HCT116 (cell line): ENCODE measurements around the gene KIAA1755. TPM values are rescaled to one million over a fixed set of nuclear protein-coding genes. Genes with fewer than 3 reads are reported as not detected.

ENCODE experiments used
- ATAC-seq: fragments of 200-7000 bp; cut with Tn5 transposase; 2 replicates; pipeline ENCODE4 v1.9.1; 2020; ENCODE audit warnings: mild to moderate bottlenecking, moderate library complexity
- BruUV-seq: library from RNA; stranded (reverse); fragments of 400-500 nt; replicated peaks from 2 replicates; lab custom pipeline; 2021; lab: Mats Ljungman, UMichigan
- CTCF ChIA-PET: fragments of 300-600 bp; sonication (Branson Sonifier 250); formaldehyde crosslinking; loops from one replicate; lab custom pipeline; 2021; ENCODE audit warnings: antibody characterized with exemption; lab: Charles Lee
- POLR2A ChIA-PET: fragments of 300-600, 350-600 bp; sonication (Branson Sonifier 250); formaldehyde crosslinking; loops from one replicate; lab custom pipeline; 2021; ENCODE audit warnings: antibody characterized with exemption; lab: Charles Lee
- RAD21 ChIA-PET, 2 experiments: fragments of 300-600 bp; sonication (Branson Sonifier 250); formaldehyde crosslinking; loops; one replicate each; lab custom pipeline; 2023; ENCODE audit warnings: low total read pairs in 2 of 2; ENCODE audit not compliant: uncharacterized antibody in 2 of 2, unreplicated experiment in 2 of 2, low non-redundant PET in 1 of 2; lab: Charles Lee
- DNase-seq: peaks from one replicate; pipeline ENCODE4 v3.0.0-alpha.2; 2010; ENCODE audit warnings: low read depth, low spot score
- H2AFZ ChIP-seq: fragments of 200-600 bp; shearing (Covaris generic), sonication (generic); 2 replicates; pipeline ENCODE4 v1.6.1; 2017; ENCODE audit warnings: low read depth, mixed run types, mixed read lengths, antibody characterized with exemption, low read length; ENCODE audit not compliant: poor library complexity, severe bottlenecking
- H3K27ac ChIP-seq: 2 replicates; pipeline ENCODE4 v1.5.1; 2012; ENCODE audit warnings: low read depth, low read length
- H3K27me3 ChIP-seq: fragments of 200-600 bp; sonication (generic); 2 replicates; pipeline ENCODE4 v1.6.1; 2016; ENCODE audit warnings: mixed run types, low read length, mixed read lengths; ENCODE audit not compliant: insufficient read depth
- H3K36me3 ChIP-seq, 2 experiments: fragments of 200-500 bp in 1 of 2; fragments of 200-600 bp in 1 of 2; sonication (Bioruptor generic) in 1 of 2; sonication (generic) in 1 of 2; 2 replicates each; pipeline versions ENCODE4 v1.5.1 to v1.6.1; 2014 to 2016; ENCODE audit warnings: low read length in 2 of 2, inconsistent platforms in 1 of 2, mixed read lengths in 1 of 2, mixed run types in 1 of 2; ENCODE audit not compliant: insufficient read depth in 2 of 2, control insufficient read depth in 1 of 2
- H3K4me1 ChIP-seq, 2 experiments: fragments of 200-600 bp in 1 of 2; sonication (generic) in 1 of 2; 2 replicates each; pipeline versions ENCODE4 v1.5.1 to v1.6.1; 2012 to 2017; ENCODE audit warnings: low read length in 2 of 2, inconsistent platforms in 1 of 2, mild to moderate bottlenecking in 1 of 2, mixed read lengths in 1 of 2, mixed run types in 1 of 2, moderate library complexity in 1 of 2; ENCODE audit not compliant: insufficient read depth in 2 of 2, control insufficient read depth in 1 of 2
- H3K4me2 ChIP-seq: fragments of 200-600 bp; sonication (generic); 2 replicates; pipeline ENCODE4 v1.6.1; 2017; ENCODE audit warnings: mixed run types, low read length, mixed read lengths
- H3K4me3 ChIP-seq, 2 experiments: fragments of 200-600 bp in 1 of 2; sonication (generic) in 1 of 2; replicated peaks in 1 of 2; 2 replicates each; pipeline ENCODE4 v1.5.1; 2011 to 2016; ENCODE audit warnings: low read length in 2 of 2, control low read depth in 1 of 2, low read depth in 1 of 2, mild to moderate bottlenecking in 1 of 2, mixed read lengths in 1 of 2, mixed run types in 1 of 2
- H3K79me2 ChIP-seq: fragments of 200-600 bp; sonication (generic); 2 replicates; pipeline ENCODE4 v1.6.1; 2017; ENCODE audit warnings: mild to moderate bottlenecking, mixed run types, low read length, moderate library complexity, mixed read lengths; ENCODE audit not compliant: insufficient read depth
- H3K9ac ChIP-seq: fragments of 200-600 bp; sonication (generic); 2 replicates; pipeline ENCODE4 v1.6.1; 2016; ENCODE audit warnings: low read length, mixed read lengths
- H3K9me2 ChIP-seq: fragments of 200-600 bp; sonication (generic), shearing (Covaris generic); 2 replicates; pipeline ENCODE4 v1.6.1; 2017; ENCODE audit warnings: mixed run types, mild to moderate bottlenecking, moderate library complexity; ENCODE audit not compliant: insufficient read depth
- H3K9me3 ChIP-seq, 2 experiments: fragments of 200-500 bp in 1 of 2; fragments of 200-600 bp in 1 of 2; sonication (Bioruptor generic) in 1 of 2; sonication (generic) in 1 of 2; 2 replicates each; pipeline ENCODE4 v1.6.1; 2014 to 2017; ENCODE audit warnings: low read length in 2 of 2, mixed read lengths in 2 of 2, inconsistent platforms in 1 of 2, low read depth in 1 of 2, mild to moderate bottlenecking in 1 of 2, mixed run types in 1 of 2, moderate library complexity in 1 of 2; ENCODE audit not compliant: control insufficient read depth in 1 of 2, insufficient read depth in 1 of 2
- H4K20me1 ChIP-seq: fragments of 200-600 bp; sonication (generic), shearing (Covaris generic); 2 replicates; pipeline ENCODE4 v1.6.1; 2017; ENCODE audit warnings: mixed run types, mild to moderate bottlenecking, moderate library complexity; ENCODE audit not compliant: insufficient read depth
- CBX3 ChIP-seq: IDR thresholded peaks from 2 replicates; pipeline ENCODE4 v1.6.1; 2012; ENCODE audit warnings: low read depth
- CEBPB ChIP-seq: IDR thresholded peaks from 2 replicates; pipeline ENCODE4 v1.6.1; 2012; ENCODE audit warnings: low read depth
- EGR1 ChIP-seq: IDR thresholded peaks from 2 replicates; pipeline ENCODE4 v1.6.1; 2012; ENCODE audit warnings: low read depth
- EZH2 ChIP-seq: fragments of 200-600 bp; sonication (generic); IDR thresholded peaks from 2 replicates; pipeline ENCODE4 v1.6.1; 2017; ENCODE audit warnings: antibody characterized with exemption, mixed run types
- EZH2phosphoT487 ChIP-seq: fragments of 200-600 bp; IDR thresholded peaks from 2 replicates; pipeline ENCODE4 v1.6.1; 2018; ENCODE audit warnings: antibody characterized with exemption, borderline replicate concordance
- FOSL1 ChIP-seq: IDR thresholded peaks from 2 replicates; pipeline ENCODE4 v1.6.1; 2012; ENCODE audit warnings: low read depth
- JUND ChIP-seq: IDR thresholded peaks from 2 replicates; pipeline ENCODE4 v1.6.1; 2012
- POLR2A ChIP-seq: IDR thresholded peaks from 2 replicates; pipeline ENCODE4 v1.7.0; 2011; ENCODE audit warnings: borderline replicate concordance; ENCODE audit not compliant: insufficient read depth, insufficient read length; ENCODE audit errors: extremely low read depth
- POLR2AphosphoS5 ChIP-seq: IDR thresholded peaks from 2 replicates; pipeline ENCODE4 v1.6.1; 2011; ENCODE audit warnings: mild to moderate bottlenecking, low read depth, low read length, moderate library complexity
- RAD21 ChIP-seq: IDR thresholded peaks from 2 replicates; pipeline ENCODE4 v1.6.1; 2012; ENCODE audit warnings: low read depth, mild to moderate bottlenecking
- SIN3A ChIP-seq: IDR thresholded peaks from 2 replicates; pipeline ENCODE4 v1.6.1; 2012; ENCODE audit warnings: low read depth
- SP1 ChIP-seq: IDR thresholded peaks from 2 replicates; pipeline ENCODE4 v1.6.1; 2012; ENCODE audit warnings: low read depth
- TCF7L2 ChIP-seq: IDR thresholded peaks from 2 replicates; pipeline ENCODE4 v1.7.0; 2011; ENCODE audit warnings: borderline replicate concordance, inconsistent platforms; ENCODE audit not compliant: insufficient read depth, insufficient read length; ENCODE audit errors: extremely low read depth
- YY1 ChIP-seq: IDR thresholded peaks from 2 replicates; pipeline ENCODE4 v1.6.1; 2011; ENCODE audit warnings: low read length, low read depth, moderate library complexity, mild to moderate bottlenecking; ENCODE audit not compliant: insufficient replicate concordance; ENCODE audit errors: extremely low read depth
- ZFX ChIP-seq: fragments of 450-650 bp; IDR thresholded peaks from 2 replicates; pipeline ENCODE4 v1.6.1; 2017
- ZNF274 ChIP-seq: fragments of 200-500 bp; sonication (Bioruptor generic); IDR thresholded peaks from 2 replicates; pipeline ENCODE4 v1.6.1; 2014; ENCODE audit warnings: mild to moderate bottlenecking, low read depth, low read length, inconsistent platforms
- intact Hi-C: fragments of 100-400 bp; cut with micrococcal nuclease; formaldehyde crosslinking; loops from 2 replicates; pipeline ENCODE4 v1.10.0; 2022
- total RNA-seq: library from RNA; stranded (reverse); gene quantifications from one replicate; pipeline ENCODE4 v1.2.1, GENCODE V29; 2021; ENCODE audit not compliant: unreplicated experiment
- TF ChIP-seq, protein P1 (sequence below): IDR thresholded peaks from 2 replicates; pipeline ENCODE4 v1.6.1; 2012
- TF ChIP-seq, protein P2 (sequence below): IDR thresholded peaks from 2 replicates; pipeline ENCODE4 v1.6.1; 2011; ENCODE audit warnings: mild to moderate bottlenecking, low read length, moderate library complexity; ENCODE audit not compliant: insufficient replicate concordance; ENCODE audit errors: extremely low read depth
- TF ChIP-seq, protein P3 (sequence below): IDR thresholded peaks from 2 replicates; pipeline ENCODE4 v1.6.1; 2012; ENCODE audit warnings: low read depth
- TF ChIP-seq, protein P4 (sequence below): IDR thresholded peaks from 2 replicates; pipeline ENCODE4 v1.6.1; 2012

Gene KIAA1755
- total RNA-seq, 1 experiment from 2014 or later: not detected

DNA sequence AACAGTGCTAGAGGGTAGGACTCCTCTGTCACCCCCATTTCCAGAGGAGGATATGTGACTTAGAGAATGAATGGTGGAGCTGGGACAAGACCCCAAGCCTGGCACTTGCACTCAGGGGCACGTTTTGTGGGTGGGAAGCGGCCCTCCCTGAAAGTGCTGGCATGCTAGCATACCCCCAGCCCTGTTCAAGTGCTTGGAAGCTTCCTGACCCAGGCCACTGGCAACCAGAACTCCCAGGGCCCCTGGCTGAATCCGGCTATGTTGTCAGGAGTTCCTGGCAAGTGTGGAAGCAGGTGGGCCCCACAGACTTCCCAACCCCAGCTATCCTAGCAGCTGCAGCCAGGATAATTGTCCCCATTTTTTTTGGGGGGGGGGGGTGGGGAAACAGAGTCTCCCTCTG is 59.9 kb downstream of the KIAA1755 start (continued):
- no peak for TF ChIP-seq SIN3A
- TF ChIP-seq EGR1: no peak
- TF ChIP-seq CEBPB: no peak
- no peak for TF ChIP-seq SP1

DNA sequence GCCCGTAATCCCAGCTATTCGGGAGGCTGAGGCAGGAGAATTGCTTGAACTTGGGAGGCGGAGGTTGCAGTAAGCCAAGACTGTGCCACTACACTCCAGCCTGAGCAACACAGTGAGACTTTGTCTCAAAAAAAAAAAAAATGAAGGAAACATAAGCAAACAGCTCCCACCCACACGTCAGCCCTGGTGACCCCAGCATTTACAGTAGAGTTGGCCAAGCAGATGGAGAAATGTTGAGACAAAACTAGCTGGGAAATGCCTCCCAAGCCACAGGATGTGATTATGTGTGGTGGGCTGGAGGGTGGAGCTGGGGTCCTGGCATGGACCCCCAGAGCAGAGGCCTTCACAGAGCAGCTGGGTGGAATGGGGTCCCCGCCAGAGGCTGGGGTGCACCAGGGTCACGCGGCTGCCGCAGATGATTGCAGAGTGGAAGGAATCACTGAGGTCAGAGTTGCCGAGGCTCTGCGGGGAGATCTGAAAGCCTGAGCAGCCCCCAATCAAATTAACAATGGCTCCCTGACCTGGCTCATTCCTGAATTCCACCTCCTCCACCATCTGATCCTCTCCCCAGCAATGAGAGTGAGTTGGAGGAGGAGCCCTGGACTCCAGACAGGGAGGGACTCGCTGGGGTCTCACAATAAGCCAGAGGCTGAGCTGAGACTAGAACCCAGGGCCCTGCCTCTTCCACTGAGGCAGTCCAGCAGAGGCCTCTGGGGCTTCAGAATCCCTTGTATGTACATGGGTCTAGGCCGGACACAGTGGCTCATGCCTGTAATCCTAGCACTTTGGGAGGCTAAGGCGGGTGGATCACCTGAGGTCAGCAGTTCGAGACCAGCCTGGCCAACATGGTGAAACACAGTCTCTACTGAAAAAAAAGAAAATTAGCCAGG is 60.8 kb downstream of the KIAA1755 start:
- ChIA-PET CTCF (no interaction called here), POLR2A (no interaction called here), RAD21 (no interaction called here)
- Histone ChIP-seq H4K20me1 (no peaks in the 10 kb centered on the region), H3K27ac (no peak overlapping the region), H3K9me3 (no peaks in the 10 kb centered on the region), H3K9ac (no peak overlapping the region), H3K9me2 (no peaks in the 10 kb centered on the region), H3K4me3 (no peak overlapping the region), H2AFZ (no peak overlapping the region), H3K4me1 (peaks cover 0 to 13% of the 10 kb centered on the region in 2 experiments; a peak in 2 of 4 replicates), H3K36me3 (no peaks in the 10 kb centered on the region), H3K79me2 (no peaks in the 10 kb centered on the region), H3K27me3 (no peaks in the 10 kb centered on the region), H3K4me2 (no peak overlapping the region)
- DNase-seq (no peak), ATAC-seq (no peak)
- TF ChIP-seq, protein P1, sequence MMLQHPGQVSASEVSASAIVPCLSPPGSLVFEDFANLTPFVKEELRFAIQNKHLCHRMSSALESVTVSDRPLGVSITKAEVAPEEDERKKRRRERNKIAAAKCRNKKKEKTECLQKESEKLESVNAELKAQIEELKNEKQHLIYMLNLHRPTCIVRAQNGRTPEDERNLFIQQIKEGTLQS: no peak
- TF ChIP-seq, protein P2, sequence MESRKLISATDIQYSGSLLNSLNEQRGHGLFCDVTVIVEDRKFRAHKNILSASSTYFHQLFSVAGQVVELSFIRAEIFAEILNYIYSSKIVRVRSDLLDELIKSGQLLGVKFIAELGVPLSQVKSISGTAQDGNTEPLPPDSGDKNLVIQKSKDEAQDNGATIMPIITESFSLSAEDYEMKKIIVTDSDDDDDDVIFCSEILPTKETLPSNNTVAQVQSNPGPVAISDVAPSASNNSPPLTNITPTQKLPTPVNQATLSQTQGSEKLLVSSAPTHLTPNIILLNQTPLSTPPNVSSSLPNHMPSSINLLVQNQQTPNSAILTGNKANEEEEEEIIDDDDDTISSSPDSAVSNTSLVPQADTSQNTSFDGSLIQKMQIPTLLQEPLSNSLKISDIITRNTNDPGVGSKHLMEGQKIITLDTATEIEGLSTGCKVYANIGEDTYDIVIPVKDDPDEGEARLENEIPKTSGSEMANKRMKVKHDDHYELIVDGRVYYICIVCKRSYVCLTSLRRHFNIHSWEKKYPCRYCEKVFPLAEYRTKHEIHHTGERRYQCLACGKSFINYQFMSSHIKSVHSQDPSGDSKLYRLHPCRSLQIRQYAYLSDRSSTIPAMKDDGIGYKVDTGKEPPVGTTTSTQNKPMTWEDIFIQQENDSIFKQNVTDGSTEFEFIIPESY: no peak
- TF ChIP-seq EGR1 (no peak), CBX3 (no peak), TCF7L2 (no peak), SIN3A (no peak), RAD21 (no peak), ZFX (no peak), CEBPB (no peak), EZH2phosphoT487 (no peak), POLR2AphosphoS5 (no peak), EZH2 (no peak), ZNF274 (no peak), YY1 (no peak), JUND (no peak), FOSL1 (no peak), SP1 (no peak), POLR2A (no peak)
- TF ChIP-seq, protein P3, sequence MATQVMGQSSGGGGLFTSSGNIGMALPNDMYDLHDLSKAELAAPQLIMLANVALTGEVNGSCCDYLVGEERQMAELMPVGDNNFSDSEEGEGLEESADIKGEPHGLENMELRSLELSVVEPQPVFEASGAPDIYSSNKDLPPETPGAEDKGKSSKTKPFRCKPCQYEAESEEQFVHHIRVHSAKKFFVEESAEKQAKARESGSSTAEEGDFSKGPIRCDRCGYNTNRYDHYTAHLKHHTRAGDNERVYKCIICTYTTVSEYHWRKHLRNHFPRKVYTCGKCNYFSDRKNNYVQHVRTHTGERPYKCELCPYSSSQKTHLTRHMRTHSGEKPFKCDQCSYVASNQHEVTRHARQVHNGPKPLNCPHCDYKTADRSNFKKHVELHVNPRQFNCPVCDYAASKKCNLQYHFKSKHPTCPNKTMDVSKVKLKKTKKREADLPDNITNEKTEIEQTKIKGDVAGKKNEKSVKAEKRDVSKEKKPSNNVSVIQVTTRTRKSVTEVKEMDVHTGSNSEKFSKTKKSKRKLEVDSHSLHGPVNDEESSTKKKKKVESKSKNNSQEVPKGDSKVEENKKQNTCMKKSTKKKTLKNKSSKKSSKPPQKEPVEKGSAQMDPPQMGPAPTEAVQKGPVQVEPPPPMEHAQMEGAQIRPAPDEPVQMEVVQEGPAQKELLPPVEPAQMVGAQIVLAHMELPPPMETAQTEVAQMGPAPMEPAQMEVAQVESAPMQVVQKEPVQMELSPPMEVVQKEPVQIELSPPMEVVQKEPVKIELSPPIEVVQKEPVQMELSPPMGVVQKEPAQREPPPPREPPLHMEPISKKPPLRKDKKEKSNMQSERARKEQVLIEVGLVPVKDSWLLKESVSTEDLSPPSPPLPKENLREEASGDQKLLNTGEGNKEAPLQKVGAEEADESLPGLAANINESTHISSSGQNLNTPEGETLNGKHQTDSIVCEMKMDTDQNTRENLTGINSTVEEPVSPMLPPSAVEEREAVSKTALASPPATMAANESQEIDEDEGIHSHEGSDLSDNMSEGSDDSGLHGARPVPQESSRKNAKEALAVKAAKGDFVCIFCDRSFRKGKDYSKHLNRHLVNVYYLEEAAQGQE: no peak
- TF ChIP-seq, protein P4, sequence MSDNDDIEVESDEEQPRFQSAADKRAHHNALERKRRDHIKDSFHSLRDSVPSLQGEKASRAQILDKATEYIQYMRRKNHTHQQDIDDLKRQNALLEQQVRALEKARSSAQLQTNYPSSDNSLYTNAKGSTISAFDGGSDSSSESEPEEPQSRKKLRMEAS: no peak
- intact Hi-C loops: no loop called here
- no TSS peak for BruUV-seq
